D721Med (cell line): ENCODE data around the gene NEGR1.
A peak's percentile ranks its signal among the peaks of the same experiment; 100 is the strongest.

ENCODE experiments used
- DNase-seq: peaks from one replicate; pipeline ENCODE4 v3.0.0; 2011; ENCODE audit warnings: low spot score; ENCODE audit not compliant: insufficient read length
- FAIRE-seq: peaks from 2 replicates; lab custom pipeline; 2011; peaks lifted over from hg19 to GRCh38; lab: Jason Lieb, UNC
- CTCF ChIP-seq: IDR thresholded peaks from 2 replicates; pipeline ENCODE4 v1.5.1; 2012; ENCODE audit warnings: mild to moderate bottlenecking, control low read depth; ENCODE audit not compliant: insufficient read depth; ENCODE audit errors: missing control alignments

NEGR1 gene

GRCh38 chr1:71492298-71493041 is 789.9 kb downstream of the NEGR1 start:
- no peak for FAIRE-seq

GRCh38 chr1:71490432-71490831 is 791.9 kb downstream of the NEGR1 start:
- DNase-seq, result no peak
- no peak for TF ChIP-seq CTCF
- no peak for FAIRE-seq

More at GRCh38 chr1:71492298-71493041, 789.9 kb downstream of the NEGR1 start:
- no peak for TF ChIP-seq CTCF
- no peak for DNase-seq

GRCh38 chr1:71488555-71489252 is 793.6 kb downstream of the NEGR1 start:
- no peak for TF ChIP-seq CTCF
- no peak for FAIRE-seq
- DNase-seq, result no peak

GRCh38 chr1:71473331-71473730 is 809.0 kb downstream of the NEGR1 start:
- TF ChIP-seq CTCF, result no peak
- DNase-seq (no peak), FAIRE-seq (no peak)

- no peak for TF ChIP-seq CTCF
- no peak for DNase-seq
- no peak for FAIRE-seq
These were observed 817.2 kb downstream of the NEGR1 start for GRCh38 chr1:71465093-71465492.

- DNase-seq, result no peak
- TF ChIP-seq CTCF, result no peak
These were observed 818.3 kb downstream of the NEGR1 start for GRCh38 chr1:71464016-71464415.

GRCh38 chr1:71463144-71463543 is 819.2 kb downstream of the NEGR1 start:
- DNase-seq (no peak), FAIRE-seq (no peak)
- TF ChIP-seq CTCF, result no peak

More at GRCh38 chr1:71464016-71464415, 818.3 kb downstream of the NEGR1 start:
- peak; percentile 94 for FAIRE-seq
